Measurements from ENCODE around the gene KIAA0232. TPM values are rescaled to one million over a fixed set of nuclear protein-coding genes. Genes with fewer than 3 reads are reported as not detected.

Gene KIAA0232
- total and polyA plus RNA-seq, 11 donors, result 20.0 to 78.4 (median 67.7) TPM

DNA sequence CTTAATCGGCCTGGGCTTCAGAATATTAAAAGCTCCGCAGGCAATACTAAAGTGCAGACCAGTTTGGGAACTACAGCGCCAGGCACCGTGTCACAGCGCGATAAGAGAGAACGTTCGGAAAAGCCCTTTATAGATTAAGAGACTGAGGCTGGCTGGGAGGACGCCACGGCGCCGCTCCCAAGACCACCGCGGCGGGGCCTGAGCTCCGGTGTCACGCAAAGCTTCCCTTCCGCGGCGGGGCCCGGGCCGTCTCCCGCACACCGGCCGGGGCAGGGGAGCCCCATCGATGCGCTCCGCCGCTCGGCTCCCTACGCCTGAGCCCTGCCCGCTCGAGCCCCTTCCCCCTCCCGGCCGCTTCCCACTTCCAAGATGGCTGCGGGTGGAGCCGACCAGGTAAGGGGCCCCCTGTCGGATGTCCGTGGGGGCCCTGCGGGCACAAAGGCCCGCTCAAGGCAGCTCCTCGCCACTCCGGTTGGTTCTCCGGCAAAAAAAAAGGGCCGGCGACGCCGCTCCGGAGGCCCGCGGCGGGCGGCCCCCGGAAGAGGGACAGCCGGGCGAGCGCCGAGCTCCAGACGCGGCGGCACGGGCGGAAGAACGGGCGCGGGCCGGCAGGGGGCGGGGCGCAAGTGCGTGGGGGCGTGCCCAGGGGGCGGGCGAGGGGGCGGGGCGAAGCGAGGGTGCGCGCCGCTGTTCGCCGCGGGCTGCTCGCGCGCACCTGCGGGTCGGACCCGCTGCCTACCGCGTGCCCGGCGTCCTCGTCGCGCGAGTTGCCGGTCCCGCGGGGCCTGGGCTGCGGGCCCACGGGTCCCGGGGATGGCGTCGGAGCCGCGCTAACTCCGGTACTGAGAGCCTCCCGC, 126.8 kb downstream of the KIAA0232 start, which contains the start of gene TBC1D14:
TSS of gene TBC1D14 (plus strand) at position 714 of the 857 bp plus-strand sequence. CDS start 13,564 bp downstream, outside the sequence.
- H3K36me3 ChIP-seq, result no peaks in the 10 kb centered on the region
- H3K27ac ChIP-seq, result peak within 1 kb of the TSS; percentile 95 to 100 (median 99)
- intact Hi-C loops (cut with DNase I), result loop anchor here (1.0 to 10.0 kb wide), 8 partner anchors 75 to 165 kb away; partner anchors contain the start of genes TADA2B (in 2 of the 10) and GRPEL1 (in 1 of the 10)
- H3K9me3 ChIP-seq, result no peaks in the 10 kb centered on the region
- TF ChIP-seq, protein P1, sequence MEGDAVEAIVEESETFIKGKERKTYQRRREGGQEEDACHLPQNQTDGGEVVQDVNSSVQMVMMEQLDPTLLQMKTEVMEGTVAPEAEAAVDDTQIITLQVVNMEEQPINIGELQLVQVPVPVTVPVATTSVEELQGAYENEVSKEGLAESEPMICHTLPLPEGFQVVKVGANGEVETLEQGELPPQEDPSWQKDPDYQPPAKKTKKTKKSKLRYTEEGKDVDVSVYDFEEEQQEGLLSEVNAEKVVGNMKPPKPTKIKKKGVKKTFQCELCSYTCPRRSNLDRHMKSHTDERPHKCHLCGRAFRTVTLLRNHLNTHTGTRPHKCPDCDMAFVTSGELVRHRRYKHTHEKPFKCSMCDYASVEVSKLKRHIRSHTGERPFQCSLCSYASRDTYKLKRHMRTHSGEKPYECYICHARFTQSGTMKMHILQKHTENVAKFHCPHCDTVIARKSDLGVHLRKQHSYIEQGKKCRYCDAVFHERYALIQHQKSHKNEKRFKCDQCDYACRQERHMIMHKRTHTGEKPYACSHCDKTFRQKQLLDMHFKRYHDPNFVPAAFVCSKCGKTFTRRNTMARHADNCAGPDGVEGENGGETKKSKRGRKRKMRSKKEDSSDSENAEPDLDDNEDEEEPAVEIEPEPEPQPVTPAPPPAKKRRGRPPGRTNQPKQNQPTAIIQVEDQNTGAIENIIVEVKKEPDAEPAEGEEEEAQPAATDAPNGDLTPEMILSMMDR (IDR thresholded peaks at IDR 0.05), result peak in 7 of 12 donors; percentile 15 to 45 (median 31)
- peak in 1 of 2 donors; percentile 55 for TF ChIP-seq POLR2A (IDR thresholded peaks at IDR 0.05)
- 0 to 1% (median 0%) methylated on average over 39 to 108 of the region's 108 CpGs for WGBS, 4 donors
- H3K4me1 ChIP-seq, result peaks cover 4 to 57% (median 34%) of the 10 kb centered on the region in 12 donors
- peak; percentile 90 to 95 (median 91) for DNase-seq
- no peaks in the 10 kb centered on the region for H3K27me3 ChIP-seq
- ATAC-seq, result peak; percentile 71 to 95 (median 94)
- H3K4me3 ChIP-seq, result peak within 1 kb of the TSS; percentile 54 to 99 (median 90)

DNA sequence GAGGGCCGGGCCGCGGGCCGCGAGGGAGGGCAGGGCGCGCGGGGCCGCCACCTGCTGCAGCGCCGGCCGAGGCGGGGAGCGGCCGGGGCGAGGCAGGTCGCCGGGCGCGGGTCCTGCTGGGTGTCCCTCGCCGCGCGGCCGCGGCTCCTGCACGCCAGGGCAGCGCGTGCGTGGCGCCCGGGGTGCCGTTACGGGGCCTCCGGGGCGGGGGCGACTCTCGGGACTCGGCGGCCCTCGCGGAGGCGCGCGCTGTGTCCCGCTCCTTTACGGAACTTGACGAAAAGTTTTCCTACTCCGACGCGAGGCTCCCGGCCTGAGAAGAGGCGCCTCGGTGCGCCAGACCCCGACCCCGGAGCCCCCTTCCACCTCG, 127.4 kb downstream of the KIAA0232 start:
- peak in 2 of 5 donors; percentile 58 to 75 for DNase-seq

DNA sequence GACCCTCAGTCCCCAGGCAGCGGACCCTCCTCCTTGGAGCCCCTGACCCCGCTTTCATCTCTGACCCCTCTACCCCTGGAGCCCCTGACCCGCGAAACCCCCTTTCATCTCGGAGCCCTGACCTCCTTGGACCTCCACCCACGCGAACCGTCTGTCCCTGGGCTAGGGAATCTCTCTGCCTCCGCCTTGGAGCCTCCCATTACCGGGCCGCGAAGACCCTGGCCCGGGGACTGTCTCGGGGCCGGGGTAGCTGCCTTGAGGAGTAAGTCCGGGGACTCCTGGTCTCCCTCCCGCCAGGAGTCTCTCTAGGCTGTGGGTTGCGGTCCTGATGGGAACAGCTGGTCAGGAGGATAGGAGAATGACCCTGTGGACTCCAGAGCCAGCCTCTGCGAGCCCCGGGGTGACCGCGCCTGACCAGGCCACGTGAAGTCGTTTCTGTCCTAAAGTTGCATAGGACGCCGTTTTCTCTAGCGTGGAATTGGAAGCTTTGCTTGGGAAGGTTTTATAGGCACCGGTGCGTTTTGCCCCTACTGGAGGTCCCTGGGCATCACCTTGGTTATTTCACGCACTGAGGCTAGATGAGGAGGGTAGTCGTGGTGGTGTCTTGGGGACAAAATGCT, 127.9 kb downstream of the KIAA0232 start:
- ATAC-seq, result no peak
- Histone ChIP-seq H3K27ac (peak overlapping the region; percentile 15 to 100 (median 98)), H3K9me3 (no peaks in the 10 kb centered on the region), H3K36me3 (no peaks in the 10 kb centered on the region), H3K4me1 (peaks cover 4 to 68% (median 35%) of the 10 kb centered on the region in 12 donors), H3K27me3 (no peaks in the 10 kb centered on the region), H3K4me3 (peak overlapping the region; percentile 54 to 99 (median 90))
- intact Hi-C loops (cut with DNase I), result loop anchor here in 4 of 10 donors (5.0 to 10.0 kb wide), 3 partner anchors 74 to 144 kb away; no protein-coding TSS in a partner anchor
- 25 to 32% (median 30%) methylated on average over 28 to 31 of the region's 31 CpGs for WGBS, 4 donors
- DNase-seq, result no peak
- no peak for TF ChIP-seq POLR2A (IDR thresholded peaks at IDR 0.05)
- TF ChIP-seq, protein P1 (IDR thresholded peaks at IDR 0.05), result no peak

More for the DNA sequence above, 127.4 kb downstream of the KIAA0232 start:
- ATAC-seq, result peak in 2 of 4 donors; percentile 5
- peak overlapping the region; percentile 54 to 99 (median 90) for H3K4me3 ChIP-seq
- no peaks in the 10 kb centered on the region for H3K27me3 ChIP-seq
- no peaks in the 10 kb centered on the region for H3K9me3 ChIP-seq
- intact Hi-C loops (cut with DNase I), result loop anchor here (1.0 to 10.0 kb wide), 9 partner anchors 75 to 165 kb away; partner anchors contain the start of genes TADA2B (in 2 of the 10) and GRPEL1 (in 1 of the 10)
- H3K27ac ChIP-seq, result peak overlapping the region; percentile 18 to 100 (median 99)
- TF ChIP-seq POLR2A (IDR thresholded peaks at IDR 0.05), result no peak
- TF ChIP-seq, protein P1 (IDR thresholded peaks at IDR 0.05), result no peak
- 0 to 3% (median 0%) methylated on average over 9 to 58 of the region's 58 CpGs for WGBS, 4 donors
- no peaks in the 10 kb centered on the region for H3K36me3 ChIP-seq
- peaks cover 4 to 63% (median 35%) of the 10 kb centered on the region in 12 donors for H3K4me1 ChIP-seq
